H9 (cell line): ENCODE results near the gene ASB10. TPM values are rescaled to one million over a fixed set of nuclear protein-coding genes. Genes with fewer than 3 reads are reported as not detected.
A peak's percentile ranks its signal among the peaks of the same experiment; 100 is the strongest.

ENCODE experiments used
- DNase-seq: peaks from one replicate; pipeline ENCODE4 v3.0.0-alpha.2; 2017
- H2AFZ ChIP-seq: one replicate; pipeline ENCODE4 v1.6.1; 2013; ENCODE audit warnings: mild to moderate bottlenecking, low read length, control low read depth, moderate library complexity
- H2AK5ac ChIP-seq: 2 replicates; pipeline ENCODE4 v1.6.1; 2013; ENCODE audit warnings: low read length, control low read depth, mixed read lengths; ENCODE audit not compliant: insufficient read length
- H2BK120ac ChIP-seq: one replicate; pipeline ENCODE4 v1.6.1; 2013; ENCODE audit warnings: low read depth, mild to moderate bottlenecking, low read length, control low read depth, inconsistent platforms; ENCODE audit not compliant: poor library complexity, severe bottlenecking
- H2BK12ac ChIP-seq: 2 replicates; pipeline ENCODE4 v1.6.1; 2013; ENCODE audit warnings: low read length, control low read depth, mixed read lengths, low read depth; ENCODE audit not compliant: insufficient read length
- H2BK15ac ChIP-seq: 2 replicates; pipeline ENCODE4 v1.6.1; 2013; ENCODE audit warnings: low read depth, low read length, control low read depth
- H2BK20ac ChIP-seq: one replicate; pipeline ENCODE4 v1.6.1; 2013; ENCODE audit warnings: low read depth, mild to moderate bottlenecking, low read length, control low read depth, inconsistent platforms; ENCODE audit not compliant: poor library complexity, severe bottlenecking
- H2BK5ac ChIP-seq: 2 replicates; pipeline ENCODE4 v1.6.1; 2013; ENCODE audit warnings: low read length, control low read depth, mixed read lengths; ENCODE audit not compliant: insufficient read length
- H3K14ac ChIP-seq: 2 replicates; pipeline ENCODE4 v1.6.1; 2013; ENCODE audit warnings: low read length, control low read depth; ENCODE audit not compliant: insufficient read depth
- H3K18ac ChIP-seq: 2 replicates; pipeline ENCODE4 v1.6.1; 2013; ENCODE audit warnings: low read depth, mild to moderate bottlenecking, mixed read lengths, low read length, control low read depth; ENCODE audit not compliant: insufficient read length
- H3K23ac ChIP-seq: 2 replicates; pipeline ENCODE4 v1.6.1; 2013; ENCODE audit warnings: low read length, control low read depth, mixed read lengths, low read depth; ENCODE audit not compliant: insufficient read length
- H3K23me2 ChIP-seq: 2 replicates; pipeline ENCODE4 v1.6.1; 2013; ENCODE audit warnings: low read depth, mild to moderate bottlenecking, mixed read lengths, low read length, control low read depth; ENCODE audit not compliant: insufficient read length, poor library complexity, severe bottlenecking
- H3K27ac ChIP-seq: 2 replicates; pipeline ENCODE4 v1.5.1; 2013; ENCODE audit warnings: low read length, control low read depth, mixed read lengths, low read depth; ENCODE audit not compliant: insufficient read length
- H3K27me3 ChIP-seq: 2 replicates; pipeline ENCODE4 v1.6.1; 2013; ENCODE audit warnings: low read length, control low read depth, inconsistent platforms; ENCODE audit not compliant: insufficient read depth
- H3K4ac ChIP-seq: 2 replicates; pipeline ENCODE4 v1.6.1; 2013; ENCODE audit warnings: low read depth, mild to moderate bottlenecking, control low read depth, inconsistent platforms, low read length, moderate library complexity
- H3K4me1 ChIP-seq: 2 replicates; pipeline ENCODE4 v1.6.1; 2013; ENCODE audit warnings: low read length, control low read depth, inconsistent platforms; ENCODE audit not compliant: insufficient read depth
- H3K4me2 ChIP-seq: 2 replicates; pipeline ENCODE4 v1.6.1; 2013; ENCODE audit warnings: low read length, control low read depth, mixed read lengths; ENCODE audit not compliant: insufficient read length, insufficient read depth
- H3K56ac ChIP-seq: 2 replicates; pipeline ENCODE4 v1.6.1; 2013; ENCODE audit warnings: low read depth, mild to moderate bottlenecking, mixed read lengths, low read length, control low read depth; ENCODE audit not compliant: insufficient read length
- H3K79me1 ChIP-seq: 2 replicates; pipeline ENCODE4 v1.6.1; 2013; ENCODE audit warnings: low read depth, mild to moderate bottlenecking, moderate library complexity, low read length, control low read depth, inconsistent platforms; ENCODE audit not compliant: insufficient read depth, poor library complexity, severe bottlenecking
- H3K79me2 ChIP-seq: 2 replicates; pipeline ENCODE4 v1.6.1; 2013; ENCODE audit warnings: low read length, control low read depth, inconsistent platforms; ENCODE audit not compliant: insufficient read depth
- H3K9ac ChIP-seq: 2 replicates; pipeline ENCODE4 v1.6.1; 2013; ENCODE audit warnings: low read length, control low read depth, mixed read lengths; ENCODE audit not compliant: insufficient read length; ENCODE audit errors: extremely low read depth
- H3K9me3 ChIP-seq: one replicate; pipeline ENCODE4 v1.6.1; 2013; ENCODE audit warnings: low read depth, low read length, inconsistent platforms; ENCODE audit not compliant: control insufficient read depth
- H3T11ph ChIP-seq: one replicate; pipeline ENCODE4 v1.6.1; 2013; ENCODE audit warnings: mild to moderate bottlenecking, low read length, control low read depth, inconsistent platforms
- H4K20me1 ChIP-seq: one replicate; pipeline ENCODE4 v1.6.1; 2013; ENCODE audit not compliant: control insufficient read depth, insufficient read length, insufficient read depth
- H4K5ac ChIP-seq: 2 replicates; pipeline ENCODE4 v1.6.1; 2013; ENCODE audit warnings: low read depth, mild to moderate bottlenecking, mixed read lengths, low read length, control low read depth; ENCODE audit not compliant: insufficient read length
- H4K8ac ChIP-seq: replicated peaks from 2 replicates; pipeline ENCODE4 v1.6.1; 2013; ENCODE audit warnings: low read length, control low read depth, mixed read lengths, low read depth; ENCODE audit not compliant: insufficient read length
- H4K91ac ChIP-seq: 2 replicates; pipeline ENCODE4 v1.6.1; 2013; ENCODE audit warnings: low read depth, mild to moderate bottlenecking, moderate library complexity, mixed read lengths, low read length, control low read depth; ENCODE audit not compliant: insufficient read length
- H3K27ac Mint-ChIP-seq, 3 experiments: 2 replicates in 2 of 3; 3 replicates in 1 of 3; pipeline ENCODE4 v1.8.0; 2020 to 2021; ENCODE audit warnings: mixed read lengths in 3 of 3, mild to moderate bottlenecking in 1 of 3, moderate library complexity in 1 of 3
- H3K27me3 Mint-ChIP-seq: 2 replicates; pipeline ENCODE4 v1.8.0; 2021; ENCODE audit warnings: low read depth, mild to moderate bottlenecking, moderate library complexity, mixed read lengths
- H3K36me3 Mint-ChIP-seq, 3 experiments: 2 replicates in 2 of 3; 3 replicates in 1 of 3; pipeline ENCODE4 v1.8.0; 2020 to 2021; ENCODE audit warnings: low read depth in 3 of 3, mixed read lengths in 3 of 3; ENCODE audit not compliant: insufficient read depth in 1 of 3
- H3K4me1 Mint-ChIP-seq, 2 experiments: 2 replicates each; pipeline ENCODE4 v1.8.0; 2020; ENCODE audit warnings: mixed read lengths in 2 of 2
- H3K4me3 Mint-ChIP-seq, 2 experiments: 2 replicates in 1 of 2; 3 replicates in 1 of 2; pipeline ENCODE4 v1.8.0; 2020 to 2021; ENCODE audit warnings: mild to moderate bottlenecking in 2 of 2, mixed read lengths in 2 of 2, moderate library complexity in 1 of 2
- H3K9me3 Mint-ChIP-seq, 2 experiments: 2 replicates in 1 of 2; 3 replicates in 1 of 2; pipeline ENCODE4 v1.8.0; 2020; ENCODE audit warnings: mild to moderate bottlenecking in 2 of 2, mixed read lengths in 2 of 2, moderate library complexity in 1 of 2
- CTCF ChIP-seq: fragments of 200-600 bp; sonication (generic); conservative IDR thresholded peaks from 3 replicates; pipeline ENCODE4 v1.8.0; 2021; ENCODE audit warnings: antibody characterized with exemption, mild to moderate bottlenecking
- WGBS: extraction: QIAGEN DNeasy Blood & Tissue Kit; methylation state at CpG from one replicate; pipeline ENCODE4 v1.1.7; 2013; ENCODE audit warnings: missing lambda C conversion rate, low lambda C conversion rate, mixed read lengths; ENCODE audit not compliant: insufficient read length; ENCODE audit errors: extremely low coverage; 5-methylcytosine and 5-hydroxymethylcytosine counted together
- total RNA-seq: library from RNA; stranded (reverse); gene quantifications from 2 replicates; pipeline ENCODE4 v1.2.1, GENCODE V29; 2021

The ASB10 gene
- total RNA-seq, 1 experiment from 2014 or later, result not detected

GRCh38 chr7:151175793-151176311 lies 11.2 kb downstream of the ASB10 start:
- no CpG with 5 or more reads among the region's 23 CpGs for WGBS
- no peak overlapping the region for H3K27ac ChIP-seq
- H3K9me3 Mint-ChIP-seq, result peaks cover 19 to 28% of the 10 kb centered on the region in 2 experiments
- no peak overlapping the region for H2BK15ac ChIP-seq
- no peak overlapping the region for H3K4me3 Mint-ChIP-seq
- no peak overlapping the region for H2BK120ac ChIP-seq
- H3K27me3 Mint-ChIP-seq, result peaks cover 88% of the 10 kb centered on the region
- H3K4me2 ChIP-seq, result no peak overlapping the region
- no peak overlapping the region for H4K5ac ChIP-seq
- H3K23ac ChIP-seq, result no peak overlapping the region
- no peak overlapping the region for H3K4ac ChIP-seq
- peaks cover 4% of the 10 kb centered on the region; the same call in 1 of the 2 replicates for H3K27me3 ChIP-seq
- H2AFZ ChIP-seq, result no peak overlapping the region
- H3K79me1 ChIP-seq, result no peaks in the 10 kb centered on the region
- no peak overlapping the region; a peak in 1 of 7 replicates for H3K27ac Mint-ChIP-seq
- no peak overlapping the region for H4K91ac ChIP-seq
- H2BK20ac ChIP-seq, result no peak overlapping the region
- TF ChIP-seq CTCF, result peak; percentile 59
- peaks cover 0 to 3% (median 0%) of the 10 kb centered on the region in 3 experiments; a peak in 2 of 7 replicates for H3K36me3 Mint-ChIP-seq
- no peak overlapping the region for H3K14ac ChIP-seq
- H4K8ac ChIP-seq, result no peak overlapping the region
- H3K9me3 ChIP-seq, result no peaks in the 10 kb centered on the region
- no peak overlapping the region for H2BK5ac ChIP-seq
- H2BK12ac ChIP-seq, result no peak overlapping the region
- H3K4me1 Mint-ChIP-seq, result peaks cover 3 to 12% of the 10 kb centered on the region in 2 experiments; a peak in 3 of 4 replicates
- no peak overlapping the region for H3K9ac ChIP-seq
- H3K23me2 ChIP-seq, result no peaks in the 10 kb centered on the region
- H4K20me1 ChIP-seq, result no peaks in the 10 kb centered on the region
- H2AK5ac ChIP-seq, result no peak overlapping the region
- no peak overlapping the region for H3T11ph ChIP-seq
- peak; percentile 55 for DNase-seq
- no peak overlapping the region for H3K18ac ChIP-seq
- H3K4me1 ChIP-seq, result no peaks in the 10 kb centered on the region
- H3K56ac ChIP-seq, result no peak overlapping the region
- H3K79me2 ChIP-seq, result no peaks in the 10 kb centered on the region
